Small intestine (tissue), 7 donors: Measurements from ENCODE around the gene TYW3. TPM values are rescaled to one million over a fixed set of nuclear protein-coding genes. Genes with fewer than 3 reads are reported as not detected.
A peak's percentile ranks its signal among the peaks of the same experiment; 100 is the strongest.

ENCODE experiments used
- DNase-seq, 2 donors: peaks; one replicate each; pipeline versions ENCODE4 v3.0.0 to v3.0.0-alpha.2; 2013
- FAIRE-seq: peaks from 2 replicates; lab custom pipeline; 2012; peaks lifted over from hg19 to GRCh38; lab: Jason Lieb, UNC
- H3K27ac ChIP-seq, 3 donors: one replicate each; pipeline ENCODE4 v1.5.1; 2013; ENCODE audit warnings: low read length in 2 of 3, mild to moderate bottlenecking in 2 of 3, control low read depth in 1 of 3, inconsistent platforms in 1 of 3, low read depth in 1 of 3, moderate library complexity in 1 of 3
- H3K27me3 ChIP-seq, 3 donors: one replicate each; pipeline ENCODE4 v1.6.1; 2013; ENCODE audit warnings: low read length in 3 of 3, inconsistent platforms in 1 of 3; ENCODE audit not compliant: control insufficient read depth in 3 of 3, insufficient read depth in 3 of 3
- H3K36me3 ChIP-seq, 3 donors: one replicate each; pipeline ENCODE4 v1.6.1; 2013; ENCODE audit warnings: low read length in 3 of 3, inconsistent platforms in 1 of 3, low read depth in 1 of 3, mild to moderate bottlenecking in 1 of 3, moderate library complexity in 1 of 3; ENCODE audit not compliant: control insufficient read depth in 3 of 3, insufficient read depth in 2 of 3
- H3K4me1 ChIP-seq, 3 donors: one replicate each; pipeline ENCODE4 v1.6.1; 2013; ENCODE audit warnings: low read length in 2 of 3, inconsistent platforms in 1 of 3, low read depth in 1 of 3, mild to moderate bottlenecking in 1 of 3, moderate library complexity in 1 of 3; ENCODE audit not compliant: control insufficient read depth in 3 of 3, insufficient read depth in 2 of 3
- H3K4me3 ChIP-seq, 3 donors: one replicate each; pipeline ENCODE4 v1.5.1; 2013; ENCODE audit warnings: low read length in 3 of 3, control low read depth in 1 of 3, inconsistent platforms in 1 of 3, low read depth in 1 of 3, mild to moderate bottlenecking in 1 of 3, moderate library complexity in 1 of 3
- H3K9me3 ChIP-seq, 2 donors: one replicate each; pipeline ENCODE4 v1.6.1; 2013; ENCODE audit warnings: low read depth in 1 of 2, low read length in 1 of 2; ENCODE audit not compliant: control insufficient read depth in 2 of 2, insufficient read depth in 1 of 2
- WGBS, 3 donors: extraction: QIAGEN DNeasy Blood & Tissue Kit; methylation state at CpG; one replicate each; pipeline ENCODE4 v1.1.7; 2013; 5-methylcytosine and 5-hydroxymethylcytosine counted together
- polyA plus RNA-seq, 4 donors: library from polyadenylated mRNA; stranded (reverse) in 3 of 4; unstranded in 1 of 4; fragments of 200-250 nt in 3 of 4; fragments of 120-200 nt in 1 of 4; gene quantifications; one replicate each; pipeline versions ENCODE4 v1.2.1 to v1.2.3, GENCODE V29; 2013
- donor health status: healthy with polysubstance abuse.
- donor health status: control.
- donor health status: control.
- donor health status: Bipolar disorder and iron deficiency.
- donor health status: healthy.

TYW3 gene
- polyA plus RNA-seq, 4 donors: 11.0 to 17.9 (median 11.4) TPM

DNA sequence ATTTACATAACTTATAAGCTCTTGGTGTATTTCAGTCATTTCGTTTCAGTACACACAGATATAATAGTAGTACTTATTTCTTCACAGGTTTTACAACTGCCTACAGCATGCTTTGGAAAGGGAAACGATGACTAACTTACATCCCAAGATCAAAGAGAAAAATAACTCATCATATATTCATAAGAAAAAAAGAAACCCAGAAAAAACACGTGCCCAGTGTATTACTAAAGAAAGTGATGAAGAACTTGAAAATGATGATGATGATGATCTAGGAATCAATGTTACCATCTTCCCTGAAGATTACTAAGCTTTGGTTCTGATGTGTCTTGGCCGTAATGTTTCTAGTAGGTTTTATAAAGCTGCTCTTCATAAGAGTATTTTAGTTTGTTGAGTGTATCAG lies 30.9 kb downstream of the TYW3 start:
- Histone ChIP-seq H3K4me3 (no peak overlapping the region), H3K4me1 (no peaks in the 10 kb centered on the region), H3K9me3 (no peaks in the 10 kb centered on the region), H3K27me3 (no peaks in the 10 kb centered on the region), H3K36me3 (peaks cover 3 to 6% (median 4%) of the 10 kb centered on the region in 3 donors), H3K27ac (no peak overlapping the region)
- FAIRE-seq (no peak), DNase-seq (no peak)
- 67 to 86% (median 75%) methylated on average over 4 of the region's 4 CpGs for WGBS, 3 donors

DNA sequence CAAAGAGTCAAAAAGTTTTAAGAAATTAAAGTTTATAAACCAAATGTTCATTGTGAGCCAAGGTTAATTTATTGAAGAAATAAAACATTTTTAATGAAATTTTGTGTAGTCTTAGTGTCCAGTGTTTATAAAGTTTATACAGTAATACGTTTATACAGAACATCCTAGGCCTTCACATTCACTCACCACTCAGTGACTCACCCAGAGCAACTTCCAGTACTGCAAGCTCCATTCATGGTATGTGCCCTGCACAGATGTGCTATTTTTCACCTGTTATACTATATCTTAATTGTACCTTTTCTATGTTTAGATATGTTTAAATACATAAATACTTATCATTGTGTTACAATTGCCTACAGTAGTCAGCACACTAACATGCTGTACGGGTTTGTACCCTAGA lies 33.6 kb downstream of the TYW3 start:
- Histone ChIP-seq H3K36me3 (peaks cover 0 to 4% (median 2%) of the 10 kb centered on the region in 3 donors), H3K27me3 (no peaks in the 10 kb centered on the region), H3K4me3 (no peak overlapping the region), H3K4me1 (no peaks in the 10 kb centered on the region), H3K27ac (no peak overlapping the region), H3K9me3 (no peaks in the 10 kb centered on the region)
- DNase-seq (no peak), FAIRE-seq (peak; percentile 67)
- 73 to 92% (median 81%) methylated on average over 2 of the region's 2 CpGs for WGBS, 3 donors

DNA sequence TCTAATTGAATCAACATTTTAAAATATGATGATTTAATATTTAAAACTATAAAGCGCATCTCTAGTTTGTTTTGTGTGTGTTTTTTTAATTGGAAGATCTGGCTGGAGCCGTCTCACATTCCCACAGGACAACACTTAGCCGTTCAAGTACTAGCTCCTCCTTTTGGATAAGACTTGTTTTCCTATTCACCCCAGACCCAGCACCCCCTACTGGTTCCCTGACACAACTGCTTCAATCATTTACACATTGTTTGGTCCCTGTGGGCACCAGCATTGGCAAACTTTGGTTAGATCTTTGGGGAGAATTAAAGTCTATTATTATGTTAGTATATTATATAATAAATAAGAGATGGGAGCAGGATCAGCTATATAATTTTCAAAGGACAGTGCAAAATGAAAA lies 34.5 kb downstream of the TYW3 start:
- no peaks in the 10 kb centered on the region for H3K4me1 ChIP-seq
- H3K9me3 ChIP-seq: no peaks in the 10 kb centered on the region
- peaks cover 0 to 4% (median 2%) of the 10 kb centered on the region in 3 donors for H3K36me3 ChIP-seq
- H3K27ac ChIP-seq: no peak overlapping the region
- DNase-seq (peak in 1 of 2 donors; percentile 20), FAIRE-seq (no peak)
- WGBS, 3 donors: 73 to 87% (median 80%) methylated on average over 3 of the region's 3 CpGs
- H3K4me3 ChIP-seq: no peak overlapping the region
- H3K27me3 ChIP-seq: no peaks in the 10 kb centered on the region

DNA sequence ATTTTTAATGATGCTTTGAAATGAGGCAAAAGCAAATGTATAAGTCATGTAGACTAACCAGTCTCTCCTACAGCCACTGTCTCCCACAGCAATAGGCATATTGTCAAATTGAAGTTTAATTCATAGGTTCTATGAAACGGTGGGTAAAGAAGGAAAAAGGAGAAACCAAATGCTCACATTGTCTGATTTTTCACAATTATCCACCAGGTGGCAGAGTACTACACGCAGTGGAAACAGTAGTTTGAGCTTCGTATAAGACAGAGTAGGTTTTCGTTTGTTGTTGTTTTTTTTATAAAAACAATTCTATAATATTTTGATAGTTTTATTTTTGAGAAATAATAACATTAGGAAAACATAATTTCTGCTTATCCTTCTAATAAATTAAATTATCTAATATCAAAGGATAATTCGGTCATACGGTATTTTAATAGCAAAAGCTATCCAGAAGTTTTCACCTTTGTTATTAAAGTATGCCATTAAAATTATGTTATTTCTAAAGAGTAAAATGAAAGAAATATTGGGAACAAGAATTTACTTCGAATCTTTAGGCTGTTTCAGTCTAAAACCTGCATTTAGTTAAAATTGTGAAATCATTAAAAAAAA lies 39.1 kb downstream of the TYW3 start:
- FAIRE-seq (peak; percentile 97), DNase-seq (peak; percentile 43 to 49)
- no peaks in the 10 kb centered on the region for H3K9me3 ChIP-seq
- WGBS, 3 donors: 27 to 31% (median 28%) methylated on average over 7 of the region's 7 CpGs
- H3K27me3 ChIP-seq: no peaks in the 10 kb centered on the region
- H3K4me3 ChIP-seq: no peak overlapping the region
- H3K4me1 ChIP-seq: no peaks in the 10 kb centered on the region
- no peak overlapping the region for H3K27ac ChIP-seq
- no peaks in the 10 kb centered on the region for H3K36me3 ChIP-seq

DNA sequence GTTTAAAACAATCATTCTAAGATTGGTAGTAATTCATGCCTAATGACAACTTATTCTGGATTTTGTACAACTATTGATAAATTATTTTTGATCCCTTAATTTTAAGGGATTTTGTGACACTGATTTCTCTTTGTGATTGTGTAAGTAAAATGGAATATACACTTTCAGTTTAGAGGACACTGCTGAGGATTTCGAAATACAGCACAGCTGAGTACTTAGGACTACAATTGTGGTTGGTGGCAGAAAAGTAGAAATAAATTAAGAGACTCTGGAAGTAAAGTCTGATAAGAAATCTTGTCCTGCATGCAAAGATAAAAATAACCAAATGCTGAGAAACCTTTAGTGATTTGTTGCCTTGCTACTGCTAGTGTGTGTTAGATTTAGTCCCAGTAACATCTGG lies 40.0 kb downstream of the TYW3 start:
- no peaks in the 10 kb centered on the region for H3K36me3 ChIP-seq
- 26 to 44% (median 38%) methylated on average over 1 of the region's 1 CpG for WGBS, 3 donors

DNA sequence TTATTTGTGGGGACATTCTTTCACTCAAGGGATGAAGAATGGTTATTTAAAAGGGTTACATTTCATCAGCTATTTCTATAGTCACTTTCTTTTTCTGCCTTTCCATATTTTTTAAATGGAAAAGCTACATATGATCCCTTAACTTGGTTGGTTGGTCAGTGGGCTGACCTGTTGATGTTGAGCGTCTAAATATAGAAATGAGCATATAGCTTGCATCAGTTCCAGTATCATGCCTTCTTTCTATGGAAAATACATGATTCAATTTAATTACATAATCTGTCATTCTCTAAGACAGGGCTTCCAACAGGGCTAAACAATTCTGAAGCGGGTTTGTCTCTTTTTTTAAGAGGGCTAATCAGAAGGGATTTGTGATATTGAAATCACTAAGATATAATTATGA lies 40.6 kb downstream of the TYW3 start:
- Histone ChIP-seq H3K27me3 (peaks cover 0 to 3% (median 0%) of the 10 kb centered on the region in 3 donors), H3K4me3 (no peak overlapping the region), H3K4me1 (no peaks in the 10 kb centered on the region), H3K9me3 (no peaks in the 10 kb centered on the region), H3K27ac (no peak overlapping the region), H3K36me3 (no peaks in the 10 kb centered on the region)
- DNase-seq (no peak), FAIRE-seq (no peak)
- WGBS, 3 donors: 76 to 81% (median 76%) methylated on average over 2 of the region's 2 CpGs

More for the DNA sequence above, 40.0 kb downstream of the TYW3 start:
- no peaks in the 10 kb centered on the region for H3K27me3 ChIP-seq
- H3K9me3 ChIP-seq: no peaks in the 10 kb centered on the region
- H3K4me1 ChIP-seq: no peaks in the 10 kb centered on the region
- no peak overlapping the region for H3K4me3 ChIP-seq
- FAIRE-seq (no peak), DNase-seq (no peak)
- no peak overlapping the region for H3K27ac ChIP-seq

- FAIRE-seq: no peak
Measured at GRCh38 chr1:74775735-74776134, 42.8 kb downstream of the TYW3 start.

DNA sequence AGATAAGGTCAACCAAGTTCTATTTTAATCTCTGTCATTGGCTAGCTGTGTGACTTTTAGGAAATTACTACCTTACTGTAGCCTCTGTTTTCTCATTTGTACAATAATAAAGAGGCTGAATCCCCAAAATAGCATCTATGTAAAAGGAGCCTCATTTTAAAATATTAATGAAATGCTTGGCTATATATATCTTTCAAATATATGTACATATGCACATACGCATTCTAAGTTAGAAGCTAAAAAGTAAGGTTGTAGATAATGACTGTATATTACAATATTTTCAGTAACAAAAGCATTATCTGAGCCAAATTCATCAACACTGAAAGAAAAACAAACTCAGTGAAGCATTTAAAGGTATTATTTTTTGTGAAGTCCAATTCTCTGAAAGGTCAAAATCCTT lies 44.6 kb downstream of the TYW3 start:
- H3K4me1 ChIP-seq: no peaks in the 10 kb centered on the region
- no peaks in the 10 kb centered on the region for H3K9me3 ChIP-seq
- FAIRE-seq (no peak), DNase-seq (no peak)
- no peaks in the 10 kb centered on the region for H3K36me3 ChIP-seq
- H3K4me3 ChIP-seq: no peak overlapping the region
- H3K27me3 ChIP-seq: peaks cover 0 to 3% (median 0%) of the 10 kb centered on the region in 3 donors
- WGBS, 3 donors: 89 to 97% (median 92%) methylated on average over 1 of the region's 1 CpG
- no peak overlapping the region for H3K27ac ChIP-seq

More at GRCh38 chr1:74775735-74776134, 42.8 kb downstream of the TYW3 start:
- Histone ChIP-seq H3K27ac (no peak overlapping the region), H3K9me3 (no peaks in the 10 kb centered on the region), H3K36me3 (no peaks in the 10 kb centered on the region), H3K27me3 (peaks cover 0 to 3% (median 0%) of the 10 kb centered on the region in 3 donors), H3K4me1 (no peaks in the 10 kb centered on the region), H3K4me3 (no peak overlapping the region)
- WGBS, 3 donors: 73 to 86% (median 82%) methylated on average over 2 of the region's 2 CpGs
- no peak for DNase-seq

- no peaks in the 10 kb centered on the region for H3K4me1 ChIP-seq
- no peaks in the 10 kb centered on the region for H3K36me3 ChIP-seq
- H3K9me3 ChIP-seq: no peaks in the 10 kb centered on the region
- H3K4me3 ChIP-seq: no peak overlapping the region
- no peak overlapping the region for H3K27ac ChIP-seq
- DNase-seq (no peak), FAIRE-seq (no peak)
- peaks cover 0 to 3% (median 0%) of the 10 kb centered on the region in 3 donors for H3K27me3 ChIP-seq
Measured at GRCh38 chr1:74779750-74780149, 46.8 kb downstream of the TYW3 start.
